GM18499 (cell line): ENCODE measurements around the gene BRINP3.

Source experiments
- ATAC-seq: cut with Tn5 transposase; IDR thresholded peaks from one replicate; pipeline ENCODE4 v1.9.1; 2021; ENCODE audit warnings: moderate number of reproducible peaks; ENCODE audit not compliant: insufficient read depth, unreplicated experiment

BRINP3 gene

DNA sequence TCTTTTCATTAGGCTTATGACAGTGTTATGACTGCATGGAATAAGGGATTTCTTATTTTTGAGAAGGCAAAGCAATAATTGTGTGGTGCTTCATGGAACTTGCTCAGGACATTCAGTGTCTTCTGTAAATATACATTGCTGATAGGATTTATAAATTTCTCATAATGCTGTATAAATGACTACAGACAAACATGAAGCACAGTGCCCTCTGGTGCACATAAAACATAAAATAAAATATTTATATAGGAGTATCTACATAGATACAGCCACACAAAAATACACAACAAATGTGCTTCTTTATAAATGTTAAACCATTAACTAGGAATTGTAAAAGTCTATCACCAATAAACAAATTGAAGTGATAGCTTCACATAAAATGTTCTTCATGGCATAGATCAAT is 24.1 kb downstream of the BRINP3 start:
- ATAC-seq: no peak

DNA sequence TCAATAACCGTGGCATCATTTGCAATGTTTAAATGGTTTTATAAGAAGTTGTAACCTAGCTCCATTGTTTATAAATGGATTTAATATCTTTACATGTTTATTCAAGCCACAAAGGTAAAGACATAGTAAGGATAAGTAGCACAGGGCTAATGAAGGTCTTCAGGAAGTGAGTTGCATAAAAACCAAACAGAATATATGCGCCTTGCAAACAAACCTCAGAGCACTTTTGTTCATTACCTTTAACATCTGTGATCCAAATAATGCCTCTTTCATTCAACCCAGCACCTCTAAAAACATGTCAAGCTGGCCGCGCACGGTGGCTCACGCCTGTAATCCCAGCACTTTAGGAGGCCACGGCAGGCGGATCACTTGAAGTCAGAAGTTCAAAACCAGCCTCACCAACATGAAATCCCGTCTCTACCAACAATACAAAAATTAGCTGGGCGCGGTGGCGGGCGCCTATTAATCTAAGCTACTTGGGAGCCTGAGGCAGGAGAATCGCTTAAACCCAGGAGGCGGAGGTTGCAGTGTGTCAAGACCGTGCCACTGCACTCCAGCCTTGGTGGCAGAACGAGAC is 25.3 kb downstream of the BRINP3 start:
- no peak for ATAC-seq

DNA sequence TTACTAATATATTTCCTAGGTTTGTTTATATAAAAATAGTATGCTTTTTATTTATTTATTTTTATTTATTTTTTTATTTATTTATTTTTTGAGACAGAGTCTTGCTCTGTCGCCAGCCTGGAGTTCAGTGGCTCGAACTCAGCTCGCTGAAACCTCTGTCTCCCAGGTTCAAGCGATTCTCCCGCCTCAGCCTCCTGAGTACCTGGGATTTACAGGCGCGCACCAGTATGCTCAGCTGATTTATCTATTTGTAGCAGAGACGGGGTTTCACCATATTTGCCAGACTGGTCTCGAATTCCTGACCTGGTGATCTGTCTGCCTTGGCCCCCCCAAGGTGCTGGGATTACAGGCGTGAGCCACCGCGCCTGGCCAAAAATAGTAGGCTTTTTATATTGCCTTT is 33.2 kb downstream of the BRINP3 start:
- no peak for ATAC-seq

DNA sequence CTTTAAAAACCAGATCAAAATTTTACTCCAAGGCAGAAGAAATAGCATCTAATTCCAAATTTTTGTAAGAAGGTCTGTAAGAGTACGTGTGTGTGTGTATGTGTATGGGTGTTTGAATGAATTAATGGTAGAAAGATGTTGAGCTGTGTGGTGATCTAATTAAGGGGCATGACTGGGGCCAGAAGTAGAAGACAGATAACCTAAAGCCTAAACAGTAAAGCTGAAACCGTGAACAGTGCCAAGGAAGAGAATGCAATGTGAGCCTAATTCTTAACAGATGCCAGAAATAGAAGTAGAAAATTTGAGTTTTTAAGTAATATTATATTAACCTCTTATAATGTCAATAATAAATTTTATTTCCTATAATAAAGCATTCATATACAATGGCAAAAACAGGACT is 38.2 kb downstream of the BRINP3 start:
- ATAC-seq: no peak

DNA sequence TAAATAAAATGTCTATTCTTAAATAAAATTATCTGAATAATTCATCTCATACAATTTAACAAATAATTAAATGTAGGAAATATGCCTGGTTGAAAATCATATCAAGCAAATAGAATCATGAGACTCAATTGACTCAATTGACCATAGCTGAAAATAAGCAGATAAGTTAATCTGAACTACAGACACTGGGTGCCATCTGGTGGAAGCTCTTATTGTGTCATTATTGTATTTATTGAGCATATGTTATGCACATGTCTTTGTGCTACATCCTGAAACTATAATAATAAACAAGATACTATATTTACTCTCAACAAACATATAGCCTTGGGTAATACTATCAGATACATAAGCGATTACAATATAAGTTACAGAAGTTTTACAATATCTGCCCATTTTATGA is 41.0 kb downstream of the BRINP3 start:
- ATAC-seq: no peak

DNA sequence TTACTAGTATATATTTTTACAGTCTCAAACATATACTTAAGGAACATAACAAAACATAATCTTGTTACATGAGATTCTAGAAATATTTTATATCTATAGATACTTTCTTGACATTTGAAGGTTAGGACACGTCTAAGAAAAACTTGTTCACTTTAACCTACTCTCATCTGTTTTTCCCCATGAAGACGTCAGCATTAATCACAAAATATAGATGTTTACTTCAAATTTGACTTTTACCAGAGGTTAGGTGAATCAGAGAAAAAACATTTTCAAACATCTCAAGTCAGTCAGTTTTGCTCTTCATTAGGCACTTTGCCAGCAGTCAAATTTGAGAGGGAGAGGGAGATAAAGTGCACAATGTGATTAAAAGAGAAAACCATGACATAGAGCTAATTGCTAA is 47.7 kb downstream of the BRINP3 start:
- no peak for ATAC-seq

DNA sequence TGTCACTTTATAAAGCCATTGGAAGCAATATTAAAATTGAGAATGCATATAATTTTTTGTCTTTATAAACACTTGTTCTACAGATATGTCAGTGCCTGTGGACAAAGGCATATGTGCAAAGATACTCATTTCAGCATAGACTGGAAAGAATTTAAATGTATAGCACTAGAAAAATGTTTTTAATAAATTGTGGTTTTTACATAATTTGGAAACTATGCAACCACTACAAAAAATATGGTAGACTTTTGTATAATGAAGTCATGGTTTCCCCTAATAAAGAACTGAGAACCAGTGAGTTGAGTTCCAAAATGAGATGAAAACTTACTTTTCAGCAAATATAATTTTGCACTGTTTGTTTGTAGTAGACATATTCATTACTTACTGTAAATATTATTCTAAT is 48.5 kb downstream of the BRINP3 start:
- ATAC-seq: no peak

DNA sequence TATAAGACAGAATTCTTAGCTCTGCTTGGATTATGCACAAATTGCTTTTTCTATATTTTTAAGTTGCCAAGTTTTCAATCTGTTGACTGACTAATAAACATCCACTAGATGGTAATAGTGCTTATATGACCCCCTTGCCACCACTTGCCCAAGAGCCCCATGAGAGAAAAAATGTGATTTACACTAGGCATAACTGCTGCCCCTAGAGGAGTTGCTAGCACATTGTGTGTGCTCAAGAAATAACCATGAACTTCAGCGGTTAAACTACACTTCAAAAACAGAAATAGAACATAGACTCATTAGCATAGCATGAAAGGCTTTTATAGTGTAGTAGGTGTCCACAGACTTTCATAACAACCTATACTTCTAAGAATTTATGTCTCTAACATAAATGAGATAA is 61.4 kb downstream of the BRINP3 start:
- ATAC-seq: no peak

DNA sequence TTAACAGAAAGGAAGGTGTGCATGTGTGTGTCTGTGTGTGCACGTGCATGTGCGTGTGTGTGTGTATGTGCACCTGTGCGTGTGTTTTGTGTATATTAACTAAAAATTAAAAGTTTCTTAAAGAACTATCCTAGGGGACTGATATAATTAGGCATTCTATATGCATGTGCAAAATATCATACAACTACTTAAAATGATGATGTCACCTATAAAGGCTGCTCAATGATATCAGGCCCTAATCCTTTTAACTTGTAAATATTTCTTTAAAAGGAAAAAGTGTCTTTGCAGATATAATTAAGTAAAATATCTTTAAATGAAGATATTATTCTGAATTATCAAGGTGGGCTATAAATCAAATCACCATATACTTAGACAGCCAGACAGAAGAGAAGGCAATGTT is 64.5 kb downstream of the BRINP3 start:
- no peak for ATAC-seq

DNA sequence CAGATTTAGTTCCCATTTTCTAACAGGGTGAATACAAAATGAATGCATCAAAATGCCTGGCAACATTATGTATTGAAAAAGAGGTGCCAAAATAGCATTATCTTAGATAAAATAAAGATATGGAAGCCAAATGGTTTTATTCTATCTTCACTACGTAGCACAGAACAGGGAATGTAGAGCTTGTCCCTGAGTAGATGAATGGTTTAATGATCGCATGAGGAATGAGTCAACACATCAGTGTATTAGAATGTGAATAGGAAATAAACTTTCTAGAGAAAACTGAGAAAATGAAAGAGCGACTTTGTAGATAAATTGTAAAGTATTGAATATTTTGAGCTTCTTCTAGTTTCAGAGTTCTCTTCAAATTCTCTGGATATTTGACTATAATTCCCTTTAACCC is 74.3 kb downstream of the BRINP3 start:
- no peak for ATAC-seq

DNA sequence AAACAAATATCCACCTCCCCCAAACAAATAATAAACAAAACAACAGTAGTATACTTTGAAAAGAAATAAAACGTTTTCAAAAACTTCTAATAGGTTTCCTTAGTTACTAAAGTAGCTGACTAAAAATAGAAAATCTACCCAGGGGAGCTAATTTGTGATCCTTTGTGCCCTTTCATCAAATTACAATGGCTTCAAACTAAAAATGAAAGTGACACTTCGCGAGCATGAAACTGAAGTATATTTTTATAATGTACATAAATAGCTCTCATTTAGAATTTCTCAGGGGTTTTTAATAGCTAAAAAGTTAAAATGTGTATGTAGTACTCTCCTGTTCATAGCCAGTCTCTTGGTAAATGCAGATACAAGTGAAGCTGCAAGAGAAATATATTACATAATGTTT is 78.4 kb downstream of the BRINP3 start:
- ATAC-seq: no peak

DNA sequence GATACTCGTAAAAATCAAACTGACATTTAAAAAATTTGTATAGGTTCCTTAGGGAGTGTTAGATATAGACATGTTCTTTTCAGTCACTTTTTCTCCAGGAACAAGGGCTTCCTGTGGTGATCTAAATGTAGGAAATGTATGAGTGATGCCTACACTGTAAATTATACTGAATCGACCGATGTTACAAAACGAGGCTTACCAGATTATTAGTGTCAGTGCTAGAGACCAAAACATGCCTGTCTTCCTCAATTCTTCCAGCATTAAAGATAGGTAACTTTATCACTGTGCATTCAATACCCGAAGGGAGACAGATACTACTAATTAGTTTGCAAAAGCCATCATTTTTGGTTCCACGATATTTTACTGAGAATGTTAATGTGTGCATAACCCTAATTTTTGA is 86.1 kb downstream of the BRINP3 start:
- ATAC-seq: no peak

DNA sequence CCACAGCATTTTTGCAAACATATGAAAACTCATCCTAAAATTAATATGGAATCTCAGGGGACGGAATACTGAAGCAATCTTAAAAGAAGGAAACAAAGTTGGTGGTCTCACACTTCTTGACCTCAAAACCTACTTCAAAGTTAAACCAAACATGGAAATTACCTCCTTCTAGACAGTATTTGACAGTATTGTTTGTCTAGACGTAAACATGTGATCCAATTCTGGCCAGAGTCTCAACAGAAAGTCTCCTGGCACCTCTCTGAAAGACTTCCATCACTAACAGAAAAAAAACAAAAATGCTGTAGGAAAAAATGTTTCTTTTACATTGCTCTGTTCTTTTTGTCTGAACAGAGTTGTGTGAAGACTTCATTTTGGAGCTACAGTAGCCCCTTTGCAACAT is 99.7 kb downstream of the BRINP3 start:
- no peak for ATAC-seq

DNA sequence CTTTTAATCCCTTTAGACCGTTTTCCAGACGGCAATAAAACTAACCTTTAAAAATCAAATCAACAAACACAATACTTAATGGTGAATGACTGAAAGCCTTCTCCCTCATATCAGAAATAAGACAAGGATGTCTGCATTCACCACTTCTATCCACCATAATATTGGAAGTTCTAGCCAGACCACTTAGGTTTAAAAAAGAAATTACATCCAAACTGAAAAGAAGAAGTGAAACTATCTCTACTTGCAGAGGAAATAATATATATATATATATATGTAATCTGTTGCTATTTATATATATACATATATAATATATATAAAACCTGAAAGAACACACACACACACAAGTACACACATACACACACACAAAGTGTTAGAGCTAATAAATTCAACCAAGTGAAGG is 100.4 kb downstream of the BRINP3 start:
- ATAC-seq: no peak

DNA sequence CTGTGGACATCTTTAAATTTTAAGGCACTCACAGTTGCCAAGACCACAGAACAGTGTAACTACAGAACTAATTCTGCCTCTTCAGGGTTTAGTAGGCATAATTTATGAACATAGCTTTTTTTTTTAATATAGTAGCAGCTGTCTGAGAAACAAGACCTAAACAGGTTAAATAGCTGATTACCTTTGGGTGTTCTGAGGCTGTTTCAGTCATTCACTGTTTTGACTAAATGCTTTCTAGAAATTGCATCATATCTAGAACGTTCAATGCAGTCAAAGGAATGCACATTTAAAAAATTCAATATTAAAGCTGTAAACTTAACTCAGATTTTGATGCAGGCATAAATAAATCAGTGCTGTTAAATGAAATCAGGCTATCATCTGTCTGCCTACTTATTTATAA is 101.6 kb downstream of the BRINP3 start:
- no peak for ATAC-seq

DNA sequence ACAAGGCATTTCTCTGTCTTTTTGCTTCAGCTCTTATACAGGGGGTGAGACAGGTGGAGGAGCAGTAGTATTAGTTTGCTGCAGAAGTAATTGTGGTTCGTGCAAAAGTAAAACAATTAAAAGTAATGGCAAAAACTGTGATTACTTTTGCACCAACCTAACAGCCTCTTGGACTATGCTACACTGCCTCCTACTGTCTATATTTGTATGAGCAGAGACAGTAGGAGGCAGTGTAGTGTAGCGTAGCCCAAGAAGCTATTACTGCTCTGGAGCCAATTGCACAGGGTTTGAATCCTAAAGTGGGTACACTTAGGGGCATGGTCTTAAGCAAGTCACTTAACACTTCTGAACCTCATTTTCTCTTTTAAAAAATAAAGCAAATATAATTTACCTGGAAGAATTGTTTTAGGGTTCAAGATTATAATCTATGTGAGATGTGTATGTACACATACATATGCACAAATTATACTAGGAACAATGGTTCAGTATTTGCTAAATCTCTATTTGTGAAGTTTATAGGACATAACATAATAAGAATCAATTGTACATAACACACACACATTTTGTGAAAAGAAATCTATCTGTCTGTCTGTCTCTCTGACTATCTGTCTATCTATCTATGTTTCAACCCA is 103.8 kb downstream of the BRINP3 start:
- ATAC-seq: no peak

DNA sequence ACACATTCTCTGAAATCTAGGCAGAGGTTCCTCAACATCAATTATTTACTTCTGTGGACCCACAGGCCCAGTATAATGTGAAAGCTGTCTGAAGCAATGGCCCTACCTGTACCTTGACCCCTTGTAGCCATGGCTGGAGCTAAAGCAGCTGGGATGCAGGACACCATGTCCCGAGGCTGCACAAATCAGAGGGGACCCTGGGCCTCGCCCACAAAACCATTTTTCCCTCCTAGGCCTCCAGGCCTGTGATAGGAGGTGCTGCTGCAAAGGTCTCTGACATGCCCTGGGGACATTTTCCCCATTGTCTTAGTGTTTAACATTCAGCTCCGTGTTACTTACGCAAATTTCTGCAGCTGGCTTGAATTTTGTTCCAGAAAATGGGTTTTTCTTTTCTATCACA is 110.5 kb downstream of the BRINP3 start:
- no peak for ATAC-seq

DNA sequence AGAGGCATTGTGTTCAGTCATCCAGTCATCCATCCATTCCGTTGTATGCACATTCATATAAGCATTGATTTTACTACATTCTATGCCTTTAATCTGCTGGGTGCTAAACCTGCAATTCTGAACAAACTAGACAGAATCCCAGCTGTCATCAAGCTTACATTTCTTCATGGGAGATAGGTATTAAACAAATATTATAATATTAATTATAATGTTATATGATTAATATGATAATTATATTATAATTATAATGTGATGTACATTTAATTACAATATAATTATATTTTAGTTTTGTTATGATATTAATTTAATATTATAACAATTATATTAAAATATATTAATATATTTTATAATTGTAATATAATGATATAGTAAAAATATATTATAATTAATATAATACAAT is 112.4 kb downstream of the BRINP3 start:
- no peak for ATAC-seq

DNA sequence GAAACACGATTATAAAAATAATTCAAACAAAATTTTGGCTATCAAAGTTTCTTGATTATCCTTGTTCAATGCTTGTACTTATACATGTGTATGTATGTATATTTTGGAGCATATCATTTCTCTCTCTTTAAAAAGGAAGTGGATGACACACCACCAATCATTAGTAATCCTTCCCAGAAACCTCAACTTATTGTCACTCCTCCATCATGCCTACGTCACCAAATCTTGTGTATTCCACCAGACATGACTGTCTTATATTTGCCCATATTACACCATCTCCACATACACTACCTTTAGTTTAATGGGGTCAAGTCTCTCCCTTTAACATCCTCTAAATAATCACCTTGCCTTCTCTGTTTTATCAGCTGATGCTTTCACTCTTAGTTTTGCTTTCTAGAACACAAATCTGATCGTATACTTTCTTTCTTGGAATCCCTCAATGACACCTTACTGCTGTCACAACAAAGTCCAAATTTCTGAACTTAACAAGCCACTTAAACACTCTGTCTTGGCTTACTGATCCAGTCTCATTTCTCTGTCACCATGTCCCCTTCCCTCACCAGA is 124.0 kb downstream of the BRINP3 start:
- no peak for ATAC-seq

DNA sequence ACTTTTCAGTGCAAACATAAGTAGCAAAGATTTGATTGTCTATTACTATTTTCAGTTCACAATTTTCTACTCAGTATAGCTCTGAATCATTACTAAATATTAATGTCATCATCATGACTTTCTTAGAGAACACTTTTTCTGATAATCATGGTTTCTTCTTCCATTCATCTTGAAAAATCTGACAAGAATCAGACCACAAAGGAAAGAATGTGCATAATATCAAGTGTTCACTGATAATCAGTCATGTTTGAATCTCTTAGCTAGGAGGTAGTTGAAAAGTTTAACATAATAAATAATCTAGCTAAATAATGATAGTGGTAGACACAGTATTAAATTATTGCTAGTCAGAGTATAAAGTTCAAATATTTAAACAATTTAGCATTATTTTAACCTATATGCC is 133.2 kb downstream of the BRINP3 start:
- no peak for ATAC-seq

DNA sequence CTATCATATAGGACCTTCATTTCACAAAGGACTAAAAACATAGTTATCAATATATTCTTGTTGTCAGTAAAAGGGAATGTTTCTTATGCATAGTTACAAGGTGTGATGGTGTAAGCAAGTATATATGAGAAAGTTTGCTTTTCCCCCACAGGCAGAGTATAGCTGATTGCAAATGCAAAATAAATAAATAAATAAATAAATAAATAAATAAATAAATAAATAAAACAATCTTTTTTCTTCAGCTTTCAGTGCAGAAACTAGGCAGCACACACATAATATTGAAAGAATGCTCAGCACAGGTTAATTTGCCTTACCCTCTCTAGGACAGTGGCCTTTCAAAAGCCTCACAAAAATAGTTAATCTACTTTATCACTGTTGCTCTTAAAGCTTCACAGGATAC is 138.8 kb downstream of the BRINP3 start:
- no peak for ATAC-seq

DNA sequence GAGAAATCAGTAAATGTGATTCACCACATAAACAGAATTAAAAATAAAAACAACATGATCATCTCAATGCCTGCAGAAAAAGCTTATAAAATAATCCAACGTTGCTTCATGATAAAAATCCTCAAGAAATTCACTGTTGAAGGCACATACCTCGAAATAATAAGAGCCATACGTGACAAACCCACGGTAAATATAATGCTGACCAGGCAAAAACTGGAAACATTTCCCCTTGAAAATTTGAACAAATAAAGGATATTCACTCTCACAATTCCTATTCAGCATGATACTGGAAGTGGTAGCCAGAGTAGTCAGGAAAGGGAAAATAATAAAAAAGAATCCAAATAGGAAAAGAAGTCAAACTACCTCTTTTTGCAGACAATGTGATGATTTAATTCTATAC is 148.8 kb downstream of the BRINP3 start:
- no peak for ATAC-seq
